PC-9 (cell line): ENCODE data around the gene C1orf226. TPM values are rescaled to one million over a fixed set of nuclear protein-coding genes. Genes with fewer than 3 reads are reported as not detected.

Source experiments
- BruUV-seq: library from RNA; stranded (reverse); fragments of 400-500 nt; replicated peaks from 2 replicates; lab custom pipeline; 2021; lab: Mats Ljungman, UMichigan
- CTCF ChIA-PET: fragments of 300-600 bp; sonication (Branson Sonifier 250); formaldehyde crosslinking; loops from one replicate; lab custom pipeline; 2022; ENCODE audit warnings: antibody characterized with exemption; lab: Charles Lee
- POLR2A ChIA-PET: fragments of 300-600 bp; sonication (Branson Sonifier 250); formaldehyde crosslinking; loops from one replicate; lab custom pipeline; 2022; ENCODE audit warnings: antibody characterized with exemption; ENCODE audit not compliant: unreplicated experiment; lab: Charles Lee
- DNase-seq, 2 experiments: peaks; one replicate each; pipeline versions ENCODE4 v3.0.0 to v3.0.0-alpha.2; 2015 to 2022; ENCODE audit warnings: mixed read lengths in 1 of 2
- H2AFZ ChIP-seq: fragments of 200-600 bp; sonication (generic); 2 replicates; pipeline ENCODE4 v1.8.1; 2017; ENCODE audit warnings: antibody characterized with exemption
- H3F3A ChIP-seq: fragments of 200-600 bp; sonication (generic); 2 replicates; pipeline ENCODE4 v1.8.1; 2017; ENCODE audit warnings: antibody characterized with exemption, mild to moderate bottlenecking, low read depth; ENCODE audit not compliant: insufficient read depth
- H3K27ac ChIP-seq: fragments of 200-600 bp; sonication (generic); 2 replicates; pipeline ENCODE4 v1.6.1; 2016; ENCODE audit warnings: mixed run types
- H3K27me3 ChIP-seq: fragments of 200-600 bp; sonication (generic); 2 replicates; pipeline ENCODE4 v1.6.1; 2016; ENCODE audit warnings: low read depth, mixed run types; ENCODE audit not compliant: insufficient read depth
- H3K36me3 ChIP-seq: fragments of 200-600 bp; sonication (generic); 2 replicates; pipeline ENCODE4 v1.6.1; 2016; ENCODE audit warnings: low read depth, mixed run types
- H3K4me1 ChIP-seq: fragments of 200-600 bp; sonication (generic); replicated peaks from 2 replicates; pipeline ENCODE4 v1.6.1; 2016; ENCODE audit warnings: mixed run types; ENCODE audit not compliant: insufficient read depth
- H3K4me2 ChIP-seq: fragments of 200-600 bp; sonication (generic); 2 replicates; pipeline ENCODE4 v1.6.1; 2017; ENCODE audit warnings: mixed run types
- H3K4me3 ChIP-seq: fragments of 200-600 bp; sonication (generic); 2 replicates; pipeline ENCODE4 v1.6.1; 2016; ENCODE audit warnings: mixed run types
- H3K79me2 ChIP-seq: fragments of 200-600 bp; sonication (generic); 2 replicates; pipeline ENCODE4 v1.6.1; 2017; ENCODE audit warnings: low read depth, mixed run types
- H3K9me2 ChIP-seq: fragments of 200-600 bp; sonication (generic); 2 replicates; pipeline ENCODE4 v1.8.1; 2017; ENCODE audit warnings: mild to moderate bottlenecking; ENCODE audit not compliant: insufficient read depth
- H3K9me3 ChIP-seq: fragments of 200-600 bp; sonication (generic); 2 replicates; pipeline ENCODE4 v1.8.1; 2016; ENCODE audit warnings: low read depth; ENCODE audit not compliant: insufficient read depth
- H4K20me1 ChIP-seq: fragments of 200-600 bp; sonication (generic); 2 replicates; pipeline ENCODE4 v1.8.1; 2017; ENCODE audit not compliant: insufficient read depth
- CTCF ChIP-seq: fragments of 200-600 bp; sonication (generic); conservative IDR thresholded peaks from 2 replicates; pipeline ENCODE4 v1.6.1; 2017; ENCODE audit warnings: mixed run types, antibody characterized with exemption, mild to moderate bottlenecking, moderate library complexity
- EZH2 ChIP-seq: fragments of 200-600 bp; sonication (generic); IDR thresholded peaks from 2 replicates; pipeline ENCODE4 v1.8.0; 2017; ENCODE audit warnings: antibody characterized with exemption, low read depth
- intact Hi-C: fragments of 100-400 bp; cut with micrococcal nuclease; formaldehyde crosslinking; loops from one replicate; pipeline ENCODE4 v1.10.0; 2022; ENCODE audit not compliant: unreplicated experiment
- total RNA-seq: library from RNA; stranded (reverse); gene quantifications from 2 replicates; pipeline ENCODE4 v1.2.3, GENCODE V29; 2021

Gene C1orf226
- total RNA-seq, 1 experiment from 2014 or later, result 10.5 TPM

- DNase-seq, result no peak
- TF ChIP-seq CTCF (no peak), EZH2 (no peak)
- no peaks in the 10 kb centered on the region; the same call in 1 of the 2 replicates for H3K36me3 ChIP-seq
- no peak overlapping the region for H2AFZ ChIP-seq
- no peaks in the 10 kb centered on the region for H3K9me3 ChIP-seq
- H3K79me2 ChIP-seq, result no peaks in the 10 kb centered on the region
- no peak overlapping the region for H3K27ac ChIP-seq
- no peaks in the 10 kb centered on the region for H3K27me3 ChIP-seq
- ChIA-PET CTCF (no interaction called here), POLR2A (no interaction called here)
- no peaks in the 10 kb centered on the region for H4K20me1 ChIP-seq
- BruUV-seq, result no TSS peak
- no peaks in the 10 kb centered on the region for H3K4me1 ChIP-seq
- no peaks in the 10 kb centered on the region for H3F3A ChIP-seq
- H3K9me2 ChIP-seq, result no peaks in the 10 kb centered on the region
- no peak overlapping the region for H3K4me2 ChIP-seq
- no peak overlapping the region for H3K4me3 ChIP-seq
- intact Hi-C loops, result no loop called here
Measured at GRCh38 chr1:162364498-162364897, 17.0 kb upstream of the C1orf226 start.

- Histone ChIP-seq H3K27ac (no peak overlapping the region), H3K79me2 (no peaks in the 10 kb centered on the region), H3K36me3 (no peaks in the 10 kb centered on the region; the same call in 1 of the 2 replicates), H2AFZ (no peak overlapping the region), H3K27me3 (no peaks in the 10 kb centered on the region), H3K4me2 (no peak overlapping the region), H3K4me1 (no peaks in the 10 kb centered on the region), H3K4me3 (no peak overlapping the region), H4K20me1 (no peaks in the 10 kb centered on the region), H3K9me3 (no peaks in the 10 kb centered on the region), H3K9me2 (no peaks in the 10 kb centered on the region), H3F3A (no peaks in the 10 kb centered on the region)
- ChIA-PET POLR2A (no interaction called here), CTCF (no interaction called here)
- no peak for DNase-seq
- TF ChIP-seq CTCF, result no peak
- no peak for TF ChIP-seq EZH2
- no TSS peak for BruUV-seq
- intact Hi-C loops, result no loop called here
Measured at GRCh38 chr1:162365284-162366020, 16.1 kb upstream of the C1orf226 start.

GRCh38 chr1:162366149-162366548 is 15.4 kb upstream of the C1orf226 start:
- intact Hi-C loops, result no loop called here
- Histone ChIP-seq H2AFZ (no peak overlapping the region), H3K9me2 (no peaks in the 10 kb centered on the region), H3K4me2 (no peak overlapping the region), H3K27me3 (no peaks in the 10 kb centered on the region), H4K20me1 (no peaks in the 10 kb centered on the region), H3K9me3 (no peaks in the 10 kb centered on the region), H3K27ac (no peak overlapping the region), H3K79me2 (no peaks in the 10 kb centered on the region), H3K4me3 (no peak overlapping the region), H3F3A (no peaks in the 10 kb centered on the region), H3K36me3 (no peaks in the 10 kb centered on the region; the same call in 1 of the 2 replicates), H3K4me1 (no peaks in the 10 kb centered on the region)
- CTCF ChIA-PET, result no interaction called here
- POLR2A ChIA-PET, result no interaction called here
- TF ChIP-seq EZH2, result no peak
- TF ChIP-seq CTCF, result no peak
- BruUV-seq, result no TSS peak
- DNase-seq, result no peak
